HepG2 (cell line): ENCODE measurements around the gene IGFBP6. TPM values are rescaled to one million over a fixed set of nuclear protein-coding genes. Genes with fewer than 3 reads are reported as not detected.

Source experiments
- MAFF ChIP-seq: IDR thresholded peaks from 2 replicates; pipeline ENCODE4 v1.6.1; 2011; ENCODE audit warnings: low read depth, low read length, improper control_type of control experiment
- MAFK ChIP-seq, 2 experiments: IDR thresholded peaks in 1 of 2; conservative IDR thresholded peaks in 1 of 2; 2 replicates each; pipeline ENCODE4 v1.6.1; 2011; ENCODE audit warnings: improper control_type of control experiment in 2 of 2, low read length in 2 of 2
- MXD3 ChIP-seq: IDR thresholded peaks from 2 replicates; pipeline ENCODE4 v1.6.1; 2016; ENCODE audit warnings: mild to moderate bottlenecking, missing biosample characterization, missing genetic modification reagents
- NFE2L2 ChIP-seq: fragments of 150-350 bp; IDR thresholded peaks from 2 replicates; pipeline ENCODE4 v1.6.1; 2014; ENCODE audit warnings: low read length
- ZBTB38 ChIP-seq: sonication (generic); formaldehyde crosslinking; IDR thresholded peaks from 2 replicates; pipeline ENCODE4 v1.5.1; 2020; ENCODE audit warnings: mild to moderate bottlenecking, missing genetic modification reagents
- ZMYM3 ChIP-seq: sonication (generic); formaldehyde crosslinking; IDR thresholded peaks from 2 replicates; pipeline ENCODE4 v1.5.1; 2020; ENCODE audit warnings: mild to moderate bottlenecking, missing genetic modification reagents
- ZNF12 ChIP-seq: sonication (generic); formaldehyde crosslinking; IDR thresholded peaks from 2 replicates; pipeline ENCODE4 v1.5.0; 2020; ENCODE audit warnings: missing genetic modification reagents
- ZNF274 ChIP-seq: sonication (generic); formaldehyde crosslinking; IDR thresholded peaks from 2 replicates; pipeline ENCODE4 v1.5.1; 2020; ENCODE audit warnings: mild to moderate bottlenecking, missing genetic modification reagents
- ZNF496 ChIP-seq: sonication (generic); formaldehyde crosslinking; IDR thresholded peaks from 2 replicates; pipeline ENCODE4 v1.8.1; 2023; ENCODE audit warnings: mild to moderate bottlenecking, moderate library complexity, missing genetic modification reagents; ENCODE audit not compliant: insufficient replicate concordance
- ZNF558 ChIP-seq: sonication (generic); formaldehyde crosslinking; IDR thresholded peaks from 2 replicates; pipeline ENCODE4 v1.9.0; 2022; ENCODE audit warnings: mild to moderate bottlenecking, missing genetic modification reagents, borderline replicate concordance
- ZNF574 ChIP-seq: sonication (generic); formaldehyde crosslinking; IDR thresholded peaks from 2 replicates; pipeline ENCODE4 v1.4.0; 2020; ENCODE audit warnings: missing genetic modification reagents
- ZNF713 ChIP-seq: sonication (generic); formaldehyde crosslinking; IDR thresholded peaks from 2 replicates; pipeline ENCODE4 v1.4.0; 2020; ENCODE audit warnings: mild to moderate bottlenecking, missing genetic modification reagents
- ZNF746 ChIP-seq: sonication (generic); formaldehyde crosslinking; IDR thresholded peaks from 2 replicates; pipeline ENCODE4 v1.8.0; 2022; ENCODE audit warnings: mild to moderate bottlenecking, missing genetic modification reagents
- ZNF883 ChIP-seq: sonication (generic); formaldehyde crosslinking; IDR thresholded peaks from 2 replicates; pipeline ENCODE4 v1.5.1; 2020; ENCODE audit warnings: mild to moderate bottlenecking, missing genetic modification reagents; ENCODE audit errors: not compliant biosample characterization
- polyA plus RNA-seq, 8 experiments: library from polyadenylated mRNA; depleted of rRNA in 3 of 8; stranded (reverse) in 7 of 8; unstranded in 1 of 8; fragments of >200 nt; fragmentation: Illumina TruSeq in 4 of 8; extraction: Trizol in 4 of 8; gene quantifications; 2 replicates each; pipeline versions ENCODE4 v1.2.1 to v1.2.3, GENCODE V29; 2011 to 2016; ENCODE audit warnings: low read depth in 4 of 8, missing spikeins in 1 of 8, mixed read lengths in 1 of 8; ENCODE audit not compliant: insufficient read depth in 1 of 8
- total RNA-seq, 5 experiments: library from RNA; depleted of rRNA; stranded (reverse); fragments of >200 nt; fragmentation: Illumina TruSeq; extraction: Trizol; gene quantifications; 2 replicates each; pipeline ENCODE4 v1.2.3, GENCODE V29; 2016; ENCODE audit warnings: low read depth in 1 of 5
- TF ChIP-seq, protein P1 (sequence below): sonication (generic); formaldehyde crosslinking; IDR thresholded peaks from 2 replicates; pipeline ENCODE4 v1.5.1; 2020; ENCODE audit warnings: missing genetic modification reagents, mild to moderate bottlenecking, borderline replicate concordance
- TF ChIP-seq, protein P2 (sequence below): IDR thresholded peaks from 2 replicates; pipeline ENCODE4 v1.6.1; 2012; ENCODE audit warnings: low read depth, low read length, improper control_type of control experiment
- TF ChIP-seq, protein P3 (sequence below): sonication (generic); formaldehyde crosslinking; IDR thresholded peaks from 2 replicates; pipeline ENCODE4 v1.4.0; 2020; ENCODE audit warnings: missing genetic modification reagents, borderline replicate concordance

The IGFBP6 gene
- total and polyA plus RNA-seq, 2 of the 13 experiments (the other 11 are each of a cell fraction or from before 2014, with no cell fraction given) = 3.9 to 25.2 TPM

DNA sequence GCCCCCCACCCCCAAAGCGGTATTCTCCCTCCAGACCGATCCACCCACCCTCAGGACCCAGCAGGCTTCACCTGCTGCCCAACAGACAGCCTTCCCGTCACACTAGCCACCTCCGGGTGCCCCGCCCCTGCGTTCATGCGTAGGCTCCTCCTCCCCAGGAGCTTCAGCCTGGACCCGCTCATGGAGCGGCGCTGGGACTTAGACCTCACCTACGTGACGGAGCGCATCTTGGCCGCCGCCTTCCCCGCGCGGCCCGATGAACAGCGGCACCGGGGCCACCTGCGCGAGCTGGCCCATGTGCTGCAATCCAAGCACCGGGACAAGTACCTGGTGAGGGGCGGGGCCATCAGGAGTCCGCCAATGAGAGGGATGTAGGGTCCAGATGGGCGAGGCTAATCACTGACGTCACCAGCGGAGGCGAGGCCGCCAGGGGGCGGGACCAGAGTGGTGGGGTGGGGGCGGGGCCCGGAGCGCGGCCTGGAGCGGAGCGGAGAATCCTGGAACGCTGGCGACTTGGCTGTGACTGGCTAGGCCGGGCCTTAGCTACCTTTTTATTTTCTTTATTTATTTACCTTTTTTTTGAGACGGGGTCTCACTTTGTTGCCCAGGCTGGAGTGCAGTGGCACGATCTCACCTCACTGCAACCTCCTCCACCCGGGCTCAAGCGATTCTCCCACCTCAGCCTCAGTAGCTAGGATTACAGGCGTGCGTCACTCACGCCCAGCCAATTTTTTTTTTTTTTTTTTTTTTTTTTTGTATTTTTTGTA is 43.2 kb upstream of the IGFBP6 start (continued):
- TF ChIP-seq MAFF (no peak), NFE2L2 (no peak), MXD3 (CRISPR knock-in tag) (no peak), ZNF746 (no peak), ZNF883 (CRISPR knock-in tag) (no peak), ZNF274 (no peak), ZNF558 (CRISPR knock-in tag) (no peak), ZBTB38 (no peak), ZNF574 (no peak), MAFK (conservative IDR thresholded peaks at IDR 0.05 in 1 of 2, IDR thresholded peaks at IDR 0.05 in 1 of 2; ENCODE audit: low read length in 2 of 2) (no peak), ZNF12 (CRISPR knock-in tag) (no peak), ZNF713 (CRISPR knock-in tag) (no peak), ZMYM3 (CRISPR knock-in tag) (no peak), ZNF496 (CRISPR knock-in tag) (no peak)
- TF ChIP-seq, protein P1, sequence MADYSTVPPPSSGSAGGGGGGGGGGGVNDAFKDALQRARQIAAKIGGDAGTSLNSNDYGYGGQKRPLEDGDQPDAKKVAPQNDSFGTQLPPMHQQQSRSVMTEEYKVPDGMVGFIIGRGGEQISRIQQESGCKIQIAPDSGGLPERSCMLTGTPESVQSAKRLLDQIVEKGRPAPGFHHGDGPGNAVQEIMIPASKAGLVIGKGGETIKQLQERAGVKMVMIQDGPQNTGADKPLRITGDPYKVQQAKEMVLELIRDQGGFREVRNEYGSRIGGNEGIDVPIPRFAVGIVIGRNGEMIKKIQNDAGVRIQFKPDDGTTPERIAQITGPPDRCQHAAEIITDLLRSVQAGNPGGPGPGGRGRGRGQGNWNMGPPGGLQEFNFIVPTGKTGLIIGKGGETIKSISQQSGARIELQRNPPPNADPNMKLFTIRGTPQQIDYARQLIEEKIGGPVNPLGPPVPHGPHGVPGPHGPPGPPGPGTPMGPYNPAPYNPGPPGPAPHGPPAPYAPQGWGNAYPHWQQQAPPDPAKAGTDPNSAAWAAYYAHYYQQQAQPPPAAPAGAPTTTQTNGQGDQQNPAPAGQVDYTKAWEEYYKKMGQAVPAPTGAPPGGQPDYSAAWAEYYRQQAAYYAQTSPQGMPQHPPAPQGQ (CRISPR knock-in tag) = no peak
- TF ChIP-seq, protein P2, sequence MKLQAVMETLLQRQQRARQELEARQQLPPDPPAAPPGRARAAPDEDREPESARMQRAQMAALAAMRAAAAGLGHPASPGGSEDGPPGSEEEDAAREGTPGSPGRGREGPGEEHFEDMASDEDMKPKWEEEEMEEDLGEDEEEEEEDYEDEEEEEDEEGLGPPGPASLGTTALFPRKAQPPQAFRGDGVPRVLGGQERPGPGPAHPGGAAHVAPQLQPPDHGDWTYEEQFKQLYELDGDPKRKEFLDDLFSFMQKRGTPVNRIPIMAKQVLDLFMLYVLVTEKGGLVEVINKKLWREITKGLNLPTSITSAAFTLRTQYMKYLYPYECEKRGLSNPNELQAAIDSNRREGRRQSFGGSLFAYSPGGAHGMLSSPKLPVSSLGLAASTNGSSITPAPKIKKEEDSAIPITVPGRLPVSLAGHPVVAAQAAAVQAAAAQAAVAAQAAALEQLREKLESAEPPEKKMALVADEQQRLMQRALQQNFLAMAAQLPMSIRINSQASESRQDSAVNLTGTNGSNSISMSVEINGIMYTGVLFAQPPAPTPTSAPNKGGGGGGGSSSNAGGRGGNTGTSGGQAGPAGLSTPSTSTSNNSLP = no peak
- TF ChIP-seq, protein P3, sequence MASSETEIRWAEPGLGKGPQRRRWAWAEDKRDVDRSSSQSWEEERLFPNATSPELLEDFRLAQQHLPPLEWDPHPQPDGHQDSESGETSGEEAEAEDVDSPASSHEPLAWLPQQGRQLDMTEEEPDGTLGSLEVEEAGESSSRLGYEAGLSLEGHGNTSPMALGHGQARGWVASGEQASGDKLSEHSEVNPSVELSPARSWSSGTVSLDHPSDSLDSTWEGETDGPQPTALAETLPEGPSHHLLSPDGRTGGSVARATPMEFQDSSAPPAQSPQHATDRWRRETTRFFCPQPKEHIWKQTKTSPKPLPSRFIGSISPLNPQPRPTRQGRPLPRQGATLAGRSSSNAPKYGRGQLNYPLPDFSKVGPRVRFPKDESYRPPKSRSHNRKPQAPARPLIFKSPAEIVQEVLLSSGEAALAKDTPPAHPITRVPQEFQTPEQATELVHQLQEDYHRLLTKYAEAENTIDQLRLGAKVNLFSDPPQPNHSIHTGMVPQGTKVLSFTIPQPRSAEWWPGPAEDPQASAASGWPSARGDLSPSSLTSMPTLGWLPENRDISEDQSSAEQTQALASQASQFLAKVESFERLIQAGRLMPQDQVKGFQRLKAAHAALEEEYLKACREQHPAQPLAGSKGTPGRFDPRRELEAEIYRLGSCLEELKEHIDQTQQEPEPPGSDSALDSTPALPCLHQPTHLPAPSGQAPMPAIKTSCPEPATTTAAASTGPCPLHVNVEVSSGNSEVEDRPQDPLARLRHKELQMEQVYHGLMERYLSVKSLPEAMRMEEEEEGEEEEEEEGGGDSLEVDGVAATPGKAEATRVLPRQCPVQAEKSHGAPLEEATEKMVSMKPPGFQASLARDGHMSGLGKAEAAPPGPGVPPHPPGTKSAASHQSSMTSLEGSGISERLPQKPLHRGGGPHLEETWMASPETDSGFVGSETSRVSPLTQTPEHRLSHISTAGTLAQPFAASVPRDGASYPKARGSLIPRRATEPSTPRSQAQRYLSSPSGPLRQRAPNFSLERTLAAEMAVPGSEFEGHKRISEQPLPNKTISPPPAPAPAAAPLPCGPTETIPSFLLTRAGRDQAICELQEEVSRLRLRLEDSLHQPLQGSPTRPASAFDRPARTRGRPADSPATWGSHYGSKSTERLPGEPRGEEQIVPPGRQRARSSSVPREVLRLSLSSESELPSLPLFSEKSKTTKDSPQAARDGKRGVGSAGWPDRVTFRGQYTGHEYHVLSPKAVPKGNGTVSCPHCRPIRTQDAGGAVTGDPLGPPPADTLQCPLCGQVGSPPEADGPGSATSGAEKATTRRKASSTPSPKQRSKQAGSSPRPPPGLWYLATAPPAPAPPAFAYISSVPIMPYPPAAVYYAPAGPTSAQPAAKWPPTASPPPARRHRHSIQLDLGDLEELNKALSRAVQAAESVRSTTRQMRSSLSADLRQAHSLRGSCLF (CRISPR knock-in tag) = no peak
